Smooth muscle cell of the brain vasculature (primary cell): ENCODE data around the gene FBXL13.
"Not testable (repeated sequence)": the region's sequence is repeated elsewhere in the genome, so short reads cannot be mapped to it uniquely, and the experiment has no call there.

Source experiments
- DNase-seq: peaks from one replicate; pipeline ENCODE4 v3.0.0-alpha.2; 2012; ENCODE audit warnings: low read depth, low spot score

Gene FBXL13

DNA sequence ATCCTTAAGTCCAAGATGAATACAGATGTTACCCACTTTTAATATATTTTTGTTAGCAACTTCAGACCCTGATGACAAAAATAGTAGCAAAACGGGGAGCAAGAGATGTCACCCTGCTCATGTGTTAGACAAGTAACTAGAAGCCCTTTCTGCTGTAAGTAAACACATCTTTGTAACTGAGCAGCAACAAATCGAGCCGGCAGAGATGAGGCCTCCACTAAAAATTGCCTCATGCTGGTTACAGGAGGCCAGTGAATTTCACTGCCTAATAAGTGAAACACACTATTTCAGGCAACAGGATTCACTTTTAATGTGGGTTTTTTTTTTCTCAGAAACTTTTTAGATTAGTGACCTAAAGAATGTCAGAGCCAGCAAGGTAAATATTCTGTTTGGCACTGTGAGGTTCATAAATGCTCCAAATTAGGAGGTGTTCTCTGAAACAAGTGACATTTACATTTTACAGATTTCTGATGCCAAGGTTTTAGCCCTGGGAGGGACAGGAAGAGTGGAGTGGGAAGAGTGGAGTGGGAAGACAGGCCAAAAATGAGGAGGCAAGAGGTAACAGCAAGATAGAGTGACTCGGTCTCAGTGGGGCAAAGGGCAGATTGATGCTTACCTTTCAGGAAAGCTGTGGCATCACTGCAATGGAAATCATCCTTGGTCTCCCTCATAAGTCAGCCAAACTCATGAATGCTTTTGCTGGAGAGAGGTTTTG, 215.4 kb downstream of the FBXL13 start:
- no peak for DNase-seq

DNA sequence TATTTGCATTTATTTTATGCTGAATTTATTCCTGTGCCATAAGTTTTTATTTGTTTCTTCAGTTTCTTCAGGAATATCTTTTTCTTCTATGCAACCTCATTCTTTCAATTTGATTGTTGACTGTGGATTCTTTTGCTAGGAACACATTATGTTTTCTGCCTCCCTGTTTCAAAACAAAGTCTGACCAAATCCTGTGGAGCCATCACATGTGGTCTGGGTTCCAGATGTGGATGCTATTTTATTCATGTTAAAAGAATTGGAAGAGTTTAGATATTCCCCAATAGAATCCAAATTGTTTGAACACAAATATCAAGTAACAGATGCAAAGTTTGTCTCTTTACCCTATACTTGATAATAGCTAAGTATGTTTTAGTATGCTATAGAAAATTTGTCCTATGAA, 218.6 kb downstream of the FBXL13 start:
- no peak for DNase-seq

DNA sequence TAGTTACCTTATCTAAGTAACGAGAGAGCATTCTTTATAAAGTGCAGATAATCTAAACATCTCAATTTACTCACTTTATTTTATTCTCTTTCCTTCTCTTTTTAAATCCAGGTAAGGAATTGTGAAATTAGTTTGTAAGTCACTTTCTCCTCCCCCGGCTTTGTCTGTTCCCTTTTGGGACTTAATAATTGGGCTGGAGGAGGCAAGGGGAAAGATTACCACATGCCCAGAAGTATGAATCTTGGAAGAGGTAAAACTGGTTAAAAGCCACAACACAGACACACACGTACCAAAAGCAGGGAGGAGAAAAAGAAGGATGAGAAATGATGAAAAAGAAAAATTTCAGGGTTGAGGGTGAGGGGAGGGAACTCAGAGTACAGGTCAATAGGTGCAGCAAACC, 225.1 kb downstream of the FBXL13 start:
- DNase-seq, result no peak

DNA sequence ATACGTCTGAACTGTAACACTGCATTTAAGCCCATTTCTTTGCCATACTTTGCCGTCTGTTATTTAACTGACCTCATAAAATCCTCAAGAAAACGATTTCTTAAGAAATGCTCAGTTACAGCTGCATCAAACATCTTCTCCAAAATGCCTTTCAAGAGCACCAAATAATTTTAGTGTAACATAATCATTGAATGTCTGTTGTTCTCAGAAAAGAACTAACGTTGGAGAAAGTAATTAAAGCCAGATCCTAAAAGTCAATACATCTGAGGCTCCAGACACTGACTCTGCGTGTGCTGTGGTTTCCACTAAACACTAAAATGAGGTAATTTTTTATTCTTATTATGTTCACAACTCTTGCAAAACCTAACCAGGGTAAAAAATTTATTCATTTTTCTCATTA, 225.5 kb downstream of the FBXL13 start:
- DNase-seq, result no peak

DNA sequence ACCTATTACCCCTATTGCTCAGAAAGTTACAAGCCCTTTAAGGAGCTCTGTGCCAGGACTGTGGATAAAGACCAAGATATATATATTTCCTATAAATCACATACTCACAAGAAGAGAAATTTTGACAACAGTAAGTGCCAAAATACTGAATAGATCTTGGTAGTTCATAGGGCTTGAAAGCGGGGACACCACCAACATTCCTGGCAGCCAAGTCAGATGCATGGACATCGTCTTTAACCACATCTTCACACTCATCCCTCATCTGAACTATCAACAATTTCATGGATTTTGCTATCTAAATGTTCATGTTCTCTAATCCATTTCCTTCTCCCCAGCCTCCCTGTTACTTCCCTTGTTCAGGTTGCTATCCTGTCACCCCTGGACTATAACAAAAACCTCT, 229.2 kb downstream of the FBXL13 start:
- DNase-seq, result no peak

DNA sequence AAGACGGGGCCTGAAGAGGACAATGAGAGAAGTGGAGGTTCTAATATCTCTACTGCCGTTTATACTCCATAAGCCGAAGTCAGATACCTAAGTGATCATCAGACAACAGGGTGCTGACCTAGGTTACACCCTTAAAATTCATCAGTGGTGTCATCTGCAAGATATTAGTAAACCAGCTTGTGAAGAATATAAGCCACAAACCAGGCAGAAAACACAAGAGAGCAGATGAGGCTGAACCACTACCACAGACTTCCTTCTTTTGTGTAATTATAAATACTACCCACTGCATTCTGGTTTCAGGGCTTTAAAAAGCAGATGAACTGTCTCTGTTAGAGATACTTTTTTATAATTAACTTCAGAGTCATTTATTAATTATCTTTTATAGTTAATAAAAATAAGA, 230.7 kb downstream of the FBXL13 start:
- DNase-seq, result no peak

DNA sequence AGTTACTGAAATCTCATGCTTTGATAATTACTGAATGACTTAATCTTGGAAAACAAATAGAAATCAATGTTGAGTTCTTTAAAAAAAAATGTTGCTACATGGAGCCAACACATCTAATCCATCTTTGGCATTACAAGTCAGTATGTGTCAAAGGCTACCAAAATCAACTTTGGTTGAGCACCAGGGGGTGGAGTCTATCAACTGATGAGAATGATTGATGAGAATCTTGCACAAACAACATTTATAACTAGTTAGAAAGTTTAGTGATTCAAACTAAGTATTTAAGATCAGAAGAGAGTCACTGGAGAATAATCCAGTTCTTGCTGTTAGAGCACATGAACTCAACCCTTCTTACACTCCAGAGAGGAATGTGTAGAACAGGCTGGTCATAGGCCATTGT, 232.3 kb downstream of the FBXL13 start:
- DNase-seq, result no peak

DNA sequence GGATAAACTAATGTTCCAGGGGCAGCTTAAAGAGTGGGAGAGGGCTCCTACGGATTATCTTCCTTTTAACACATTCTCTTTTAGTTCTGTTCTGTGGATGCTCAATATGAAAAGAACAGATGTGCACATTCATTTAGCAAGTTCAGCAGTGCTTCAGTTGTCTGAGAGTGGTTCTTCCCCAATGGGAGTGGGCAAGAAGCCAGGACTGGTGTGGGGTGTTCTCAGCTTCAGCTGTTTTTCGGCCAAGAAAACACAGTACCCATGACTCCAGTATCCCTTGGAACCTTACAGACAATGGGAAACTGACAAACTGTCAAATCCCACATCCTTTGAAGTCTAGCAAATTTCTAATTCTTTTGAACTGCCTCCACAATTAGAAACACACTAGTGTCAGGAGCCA, 233.3 kb downstream of the FBXL13 start:
- peak; percentile 88 for DNase-seq

DNA sequence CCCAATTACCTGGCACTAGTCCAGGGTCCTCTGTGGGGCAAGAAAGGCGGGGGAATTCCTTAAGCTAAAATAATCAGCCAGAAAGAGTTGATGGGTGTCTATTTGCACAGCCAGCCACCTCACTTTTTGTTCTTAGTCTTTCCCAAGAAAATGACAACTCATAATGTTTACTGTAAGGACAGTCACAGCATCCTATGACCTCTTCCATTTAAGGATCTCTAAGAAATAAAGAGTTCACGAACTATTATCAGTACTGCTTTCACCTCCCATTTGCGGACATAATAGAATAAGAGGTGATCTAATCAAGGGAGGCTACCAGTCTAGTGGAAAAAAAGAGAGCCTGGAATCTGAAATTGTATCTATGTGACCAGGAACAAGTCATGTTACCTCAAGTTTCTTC, 234.2 kb downstream of the FBXL13 start:
- no peak for DNase-seq

DNA sequence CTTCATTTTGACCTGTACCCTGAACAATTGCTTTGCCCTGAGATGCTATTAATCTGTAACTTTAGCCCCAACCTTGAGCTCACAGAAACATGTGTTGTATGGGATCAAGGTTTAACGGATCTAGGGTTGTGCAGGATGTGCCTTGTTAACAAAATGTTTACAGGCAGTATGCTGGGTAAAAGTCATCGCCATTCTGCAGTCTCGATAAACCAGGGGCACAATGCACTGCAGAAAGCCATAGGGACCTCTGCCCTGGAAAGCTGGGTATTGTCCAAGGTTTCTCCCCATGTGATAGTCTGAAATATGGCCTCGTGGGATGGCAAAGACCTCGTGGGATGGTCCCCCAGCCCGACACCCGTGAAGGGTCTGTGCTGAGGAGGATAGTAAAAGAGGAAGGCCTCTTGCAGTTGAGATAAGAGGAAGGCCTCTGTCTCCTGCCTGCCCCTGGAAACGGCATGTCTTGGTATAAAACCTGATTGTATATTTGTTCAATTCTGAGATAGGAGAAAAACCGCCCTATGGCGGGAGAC, 236.0 kb downstream of the FBXL13 start:
- not testable (repeated sequence) for DNase-seq

DNA sequence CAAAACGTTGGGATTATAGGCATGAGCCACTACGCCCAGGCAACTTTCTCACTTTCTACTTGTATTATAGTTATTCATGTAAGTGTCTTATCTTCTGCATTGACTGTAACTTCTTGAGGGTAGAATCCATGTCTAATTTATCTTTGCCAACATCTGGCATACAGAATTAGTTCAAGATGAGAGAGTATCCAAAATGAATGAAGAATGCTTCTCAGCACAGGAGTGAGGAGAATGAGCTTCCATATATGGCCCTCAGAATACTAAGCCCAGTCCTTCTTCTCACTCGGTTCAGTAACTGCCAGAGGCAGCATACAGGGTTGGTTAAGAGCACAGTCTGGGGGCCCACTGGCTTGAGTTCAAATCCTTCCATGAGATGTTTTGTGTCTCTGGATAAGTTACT, 236.8 kb downstream of the FBXL13 start:
- no peak for DNase-seq

DNA sequence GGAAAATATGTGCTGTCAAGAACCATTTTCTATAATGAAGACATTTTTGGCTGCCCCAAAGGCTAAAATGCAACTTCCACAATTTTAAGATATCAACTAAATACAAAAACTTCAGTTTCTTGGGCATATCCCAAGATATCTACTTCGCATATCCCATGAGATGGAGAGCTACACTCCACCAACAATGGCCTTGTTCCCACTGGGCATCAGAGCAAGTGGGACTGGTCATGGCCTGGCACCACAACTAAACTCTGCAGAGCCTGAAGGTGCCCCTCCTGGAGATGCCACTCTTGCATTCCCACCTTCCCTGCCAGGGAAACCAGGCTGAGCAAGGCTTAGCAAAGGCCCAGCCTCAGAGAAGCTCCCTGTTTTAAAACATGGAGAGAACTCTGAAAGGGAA, 237.6 kb downstream of the FBXL13 start:
- DNase-seq, result no peak

DNA sequence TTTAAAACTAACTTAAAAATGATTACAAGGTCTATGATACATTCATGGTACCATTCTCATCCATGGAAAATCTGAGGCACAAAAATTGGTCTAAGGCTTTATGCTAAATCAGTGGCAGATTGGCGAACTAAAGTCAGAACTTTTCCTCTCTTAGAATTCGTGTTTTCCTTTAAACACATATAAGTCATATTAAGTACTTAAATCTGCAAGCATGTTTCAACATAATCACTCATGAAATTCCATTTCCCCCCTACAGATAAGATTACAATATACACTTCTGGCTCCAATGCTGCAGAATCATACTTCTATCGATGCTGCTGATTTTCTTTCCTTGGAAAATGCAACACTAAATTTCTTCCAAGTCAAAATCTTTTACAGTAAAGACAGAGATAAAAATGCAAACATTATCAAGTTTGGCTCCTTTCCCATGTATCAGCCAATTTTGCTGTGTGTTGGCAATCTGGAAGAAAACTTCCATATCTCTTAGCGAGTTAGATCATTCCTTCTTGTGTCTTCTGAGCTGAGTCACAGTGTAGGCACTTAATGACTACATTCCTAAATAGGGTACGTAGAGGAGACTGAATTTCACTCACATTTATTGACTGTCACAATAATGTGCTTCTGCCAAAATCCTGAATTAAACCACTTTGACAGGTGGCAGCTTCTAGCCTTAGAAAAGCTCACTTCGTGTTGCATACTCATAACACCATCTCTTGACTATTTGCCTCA, 238.2 kb downstream of the FBXL13 start:
- no peak for DNase-seq

DNA sequence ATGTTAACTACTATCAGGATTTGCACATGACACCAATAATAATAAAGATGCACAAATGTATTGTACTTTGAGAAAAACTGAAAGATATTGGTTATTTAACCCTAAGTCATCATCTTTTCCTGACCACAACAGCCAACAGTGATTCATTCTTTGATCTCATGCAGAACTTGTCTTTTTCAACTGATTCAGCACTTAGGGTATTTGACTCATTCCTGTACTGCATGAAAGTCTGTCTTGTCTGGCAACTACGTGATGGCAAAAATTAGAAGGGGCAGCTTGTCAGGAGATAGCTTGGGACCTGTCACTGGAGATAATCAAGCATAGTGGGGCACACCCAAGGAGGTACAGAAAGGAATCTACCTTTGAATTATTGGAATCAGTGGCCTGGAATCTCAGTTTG, 239.6 kb downstream of the FBXL13 start:
- DNase-seq, result peak; percentile 57

DNA sequence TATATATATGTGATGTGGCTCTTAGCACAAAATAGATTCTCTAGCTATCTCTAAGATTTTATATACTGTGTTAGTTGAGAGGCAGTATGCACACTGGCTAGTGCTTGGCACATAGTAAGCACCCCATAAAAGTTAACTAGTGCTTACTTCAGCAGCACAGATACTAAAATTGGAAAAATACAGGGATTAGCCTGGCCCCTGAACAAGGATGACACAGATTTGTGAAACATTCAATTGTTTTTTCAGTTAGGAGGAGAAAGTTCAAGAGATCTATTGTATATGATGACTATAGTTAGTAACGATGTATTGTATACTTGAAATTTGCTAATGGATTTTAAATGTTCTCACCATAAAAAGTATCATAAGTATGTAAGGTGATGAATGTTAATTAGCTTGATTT, 240.1 kb downstream of the FBXL13 start:
- no peak for DNase-seq

DNA sequence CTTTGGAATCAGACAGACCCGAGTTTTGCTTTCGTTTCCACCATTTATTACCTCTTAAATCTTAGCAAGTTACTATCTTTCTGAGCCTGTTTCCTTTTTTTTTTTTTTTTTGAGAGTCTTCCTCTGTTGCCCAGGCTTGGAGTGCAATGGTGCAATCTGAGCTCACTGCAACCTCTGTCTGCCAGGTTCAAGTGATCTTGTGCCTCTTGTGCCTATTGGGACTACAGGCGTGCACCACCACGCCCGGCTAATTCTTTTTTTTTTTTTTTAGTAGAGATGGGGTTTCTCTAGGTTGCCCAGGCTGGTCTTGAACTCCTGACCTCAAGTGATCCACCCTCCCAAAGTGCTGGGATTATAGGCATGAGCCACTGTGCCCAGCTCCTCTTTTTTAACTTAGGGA, 241.3 kb downstream of the FBXL13 start:
- DNase-seq, result no peak

DNA sequence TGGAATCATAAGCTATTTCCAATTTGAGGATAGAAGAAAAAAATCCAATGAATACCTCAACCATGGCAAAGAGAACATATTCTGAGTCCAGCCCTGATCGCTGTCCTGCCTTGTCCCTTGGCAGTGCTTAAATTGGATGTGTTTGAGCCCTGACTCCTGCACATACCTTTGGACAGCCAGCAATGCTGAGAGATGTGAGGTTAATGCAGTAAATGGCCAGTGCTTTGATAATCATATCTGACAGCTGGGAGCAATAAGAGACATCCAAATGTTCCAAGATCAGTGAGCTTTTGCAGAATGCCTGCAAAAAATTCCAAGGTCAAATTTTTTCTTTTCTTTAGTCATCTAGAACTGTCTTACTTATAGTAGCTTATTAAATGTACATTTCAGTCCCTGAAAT, 241.9 kb downstream of the FBXL13 start:
- DNase-seq, result no peak

DNA sequence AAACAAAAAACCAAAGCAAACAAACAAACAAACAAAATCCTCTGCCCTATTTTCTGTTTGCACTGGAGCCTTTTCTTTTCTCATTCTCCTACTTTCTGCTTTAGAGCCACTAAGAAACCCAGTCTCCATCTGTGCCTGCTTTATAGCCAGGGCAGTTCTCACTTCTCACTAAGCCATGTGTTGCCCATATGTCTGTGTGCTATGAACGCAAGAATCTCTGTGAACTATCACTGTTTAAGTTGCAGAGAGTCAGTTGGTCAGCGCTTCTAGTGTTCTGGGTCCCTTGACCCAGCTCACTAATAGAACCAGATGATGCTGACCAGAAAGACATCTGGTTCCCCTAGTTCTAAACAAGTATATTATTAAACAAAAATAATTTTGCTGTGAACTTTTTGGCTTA, 244.4 kb downstream of the FBXL13 start:
- no peak for DNase-seq

DNA sequence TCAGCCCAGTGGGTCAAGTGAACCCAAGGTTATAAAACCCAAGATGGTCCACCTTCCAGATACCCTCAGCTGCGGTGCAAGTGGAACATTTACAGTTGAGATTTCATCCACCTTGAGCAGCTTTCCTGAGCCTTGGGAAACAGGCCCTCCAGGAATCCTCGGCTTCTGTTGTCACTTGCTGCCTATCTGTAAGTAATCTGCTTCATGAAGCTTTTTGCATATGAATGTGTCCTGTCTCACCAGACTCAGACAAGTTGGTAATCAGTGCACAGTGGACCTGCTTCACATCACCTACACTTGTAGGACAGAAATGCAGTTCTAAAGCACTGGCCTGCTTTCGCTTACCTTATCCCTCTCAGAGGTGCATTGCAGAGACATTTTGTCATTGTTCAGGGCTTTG, 245.5 kb downstream of the FBXL13 start:
- DNase-seq, result no peak

DNA sequence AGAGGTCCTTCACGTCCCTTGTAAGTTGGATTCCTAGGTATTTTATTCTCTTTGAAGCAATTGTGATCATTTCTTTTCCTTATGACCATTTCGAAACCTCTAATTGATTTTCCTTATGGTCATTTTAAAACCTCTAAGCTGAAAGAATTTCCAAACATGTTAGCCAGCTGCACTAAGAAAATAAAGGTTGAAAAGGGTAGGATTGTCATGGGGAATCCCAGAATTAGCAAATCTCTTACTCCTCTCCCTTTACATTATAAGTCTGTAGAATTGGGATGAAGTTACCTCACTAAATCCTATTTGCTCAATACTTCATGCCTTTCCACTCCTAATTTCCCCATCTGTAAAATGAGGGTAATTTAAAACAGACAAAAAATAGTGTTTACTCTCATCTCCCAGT, 246.3 kb downstream of the FBXL13 start:
- DNase-seq, result no peak

DNA sequence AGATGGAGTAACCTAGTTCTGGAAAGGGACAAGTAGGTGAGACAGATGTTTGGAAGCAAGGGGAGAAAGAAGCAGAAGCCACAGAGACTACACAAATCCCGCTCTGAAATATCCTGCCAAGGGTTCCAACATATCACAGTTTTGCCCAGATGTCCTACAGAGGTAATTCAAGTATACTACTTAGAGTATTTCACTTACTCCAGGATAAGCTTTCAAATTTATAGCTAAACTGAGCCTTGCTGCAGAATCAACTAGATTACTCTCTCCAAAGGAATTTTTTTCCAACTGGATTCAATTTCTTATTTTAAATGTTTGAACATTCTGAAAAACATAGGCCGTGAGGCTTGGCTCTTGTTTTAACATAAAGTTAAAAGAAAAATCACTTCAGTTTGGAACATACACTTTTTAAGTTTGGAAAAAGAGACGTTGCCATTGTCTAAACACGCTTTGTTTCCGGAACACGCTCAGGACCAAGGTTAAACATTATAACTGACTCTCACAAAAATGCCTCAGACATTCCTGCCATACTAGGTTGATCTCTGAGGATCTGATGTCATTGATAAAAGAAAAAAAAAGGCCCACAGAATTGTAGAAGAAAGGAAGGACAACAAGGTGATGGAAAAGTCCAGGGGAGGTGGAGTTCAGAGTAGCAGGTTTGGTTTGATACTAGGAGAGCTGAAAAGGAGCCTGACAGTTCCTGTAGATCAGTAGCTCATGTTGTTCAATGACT, 251.0 kb downstream of the FBXL13 start:
- DNase-seq, result no peak

DNA sequence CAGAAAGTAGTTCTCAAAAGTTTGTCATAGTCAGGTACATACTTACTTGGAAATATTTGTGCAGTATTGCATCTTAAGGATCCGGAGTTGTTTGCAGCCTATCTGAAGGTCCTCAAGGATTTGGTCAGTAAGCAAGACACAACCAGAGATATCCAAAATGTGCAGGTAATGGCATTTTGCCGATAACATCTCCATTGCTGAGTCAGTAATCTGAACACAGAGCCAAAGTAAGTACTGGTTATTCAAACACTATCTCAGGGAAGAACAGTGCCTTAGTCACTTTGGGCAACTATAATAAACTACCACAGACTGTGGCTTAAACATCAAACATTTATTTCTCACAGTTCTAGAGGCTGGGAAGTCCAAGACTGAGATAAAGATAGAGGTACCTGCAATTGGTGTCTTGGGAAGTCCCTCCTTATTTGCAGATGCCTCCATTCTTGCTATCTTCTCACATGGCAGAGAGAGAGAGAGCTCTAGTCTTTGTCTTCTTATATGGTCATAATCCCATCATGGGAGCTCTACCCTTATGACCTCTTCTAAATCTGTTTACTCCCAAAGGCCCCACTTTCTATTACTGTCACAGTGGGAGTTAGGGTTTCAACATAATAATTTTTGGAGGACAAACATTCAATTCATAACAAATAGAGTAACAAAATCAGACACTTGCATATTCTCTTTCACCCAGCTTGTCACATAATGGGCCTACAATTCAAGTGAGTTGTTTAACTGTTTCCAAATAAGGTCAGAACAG, 252.4 kb downstream of the FBXL13 start:
- DNase-seq, result no peak
